GM12878 (cell line): ENCODE results near the gene RAP2B. TPM values are rescaled to one million over a fixed set of nuclear protein-coding genes. Genes with fewer than 3 reads are reported as not detected.

Experiments used
- ATAC-seq: fragments of 200-7000 bp; cut with Tn5 transposase; 3 replicates; pipeline ENCODE4 v1.9.1; 2020; ENCODE audit warnings: mild to moderate bottlenecking, moderate library complexity
- BruUV-seq: library from RNA; stranded (reverse); fragments of 400-500 nt; replicated peaks from 2 replicates; lab custom pipeline; 2021; lab: Mats Ljungman, UMichigan
- CTCF ChIA-PET: fragments of 300-600 bp; sonication (Branson Sonifier 250); formaldehyde crosslinking; extraction: SDS; loops from one replicate; lab custom pipeline; 2021; ENCODE audit warnings: inconsistent platforms; lab: Yijun Ruan, JAX
- POLR2A ChIA-PET: fragments of 350-600 bp; formaldehyde crosslinking; extraction: SDS; loops from one replicate; lab custom pipeline; 2021; ENCODE audit warnings: inconsistent platforms; lab: Charles Lee
- RAD21 ChIA-PET: fragments of 300-600 bp; sonication (Branson Sonifier 250); formaldehyde crosslinking; loops from one replicate; lab custom pipeline; 2023; ENCODE audit warnings: antibody characterized with exemption; ENCODE audit not compliant: unreplicated experiment; lab: Charles Lee
- SMC1A ChIA-PET: fragments of 300-600 bp; sonication (Branson Sonifier 250); formaldehyde crosslinking; loops from one replicate; lab custom pipeline; 2023; ENCODE audit not compliant: unreplicated experiment, uncharacterized antibody; lab: Charles Lee
- DNase-seq: peaks from one replicate; pipeline ENCODE4 v3.0.0-alpha.2; 2011; ENCODE audit warnings: low read depth, low spot score
- FAIRE-seq: peaks from 3 replicates; lab custom pipeline; 2011; peaks lifted over from hg19 to GRCh38; lab: Jason Lieb, UNC
- H2AFZ ChIP-seq: 2 replicates; pipeline ENCODE4 v1.6.0; 2011; ENCODE audit warnings: low read depth, low read length, control low read depth; ENCODE audit not compliant: control insufficient read depth
- H3K27ac ChIP-seq: 2 replicates; pipeline ENCODE4 v1.5.1; 2011; ENCODE audit warnings: control low read depth; ENCODE audit not compliant: control insufficient read depth, insufficient read depth
- H3K27me3 ChIP-seq, 2 experiments: replicated peaks in 1 of 2; 2 replicates each; pipeline versions ENCODE4 v1.6.0 to v1.6.1; 2011; ENCODE audit warnings: low read length in 1 of 2; ENCODE audit not compliant: control insufficient read depth in 2 of 2, insufficient read depth in 2 of 2
- H3K36me3 ChIP-seq, 2 experiments: 2 replicates each; pipeline ENCODE4 v1.5.1; 2011; ENCODE audit warnings: low read length in 1 of 2; ENCODE audit not compliant: control insufficient read depth in 2 of 2, insufficient read depth in 2 of 2
- H3K4me1 ChIP-seq: 2 replicates; pipeline ENCODE4 v1.6.1; 2011; ENCODE audit warnings: mild to moderate bottlenecking, low read length, moderate library complexity, mixed read lengths; ENCODE audit not compliant: control insufficient read depth, insufficient read depth
- H3K4me2 ChIP-seq: 2 replicates; pipeline ENCODE4 v1.6.0; 2011; ENCODE audit warnings: control low read depth; ENCODE audit not compliant: control insufficient read depth, insufficient read depth
- H3K4me3 ChIP-seq: fragments of 200-600 bp; sonication (generic); 2 replicates; pipeline ENCODE4 v1.5.1; 2016
- H3K79me2 ChIP-seq: 2 replicates; pipeline ENCODE4 v1.6.0; 2011; ENCODE audit warnings: low read length; ENCODE audit not compliant: control insufficient read depth, insufficient read depth
- H3K9ac ChIP-seq: 2 replicates; pipeline ENCODE4 v1.8.0; 2011; ENCODE audit warnings: low read length, control low read depth, mixed read lengths; ENCODE audit not compliant: control insufficient read depth, insufficient read depth
- H3K9me3 ChIP-seq: replicated peaks from 3 replicates; pipeline ENCODE4 v1.5.1; 2011; ENCODE audit warnings: mild to moderate bottlenecking, low read length; ENCODE audit not compliant: control insufficient read depth, insufficient read depth
- H4K20me1 ChIP-seq: 2 replicates; pipeline ENCODE4 v1.6.0; 2011; ENCODE audit not compliant: control insufficient read depth, insufficient read depth
- FOXM1 ChIP-seq: IDR thresholded peaks from 2 replicates; pipeline ENCODE4 v1.6.1; 2012; ENCODE audit warnings: low read depth, mild to moderate bottlenecking, inconsistent platforms, low read length, moderate library complexity
- GATAD2B ChIP-seq: fragments of 450-650 bp; conservative IDR thresholded peaks from 2 replicates; pipeline ENCODE4 v1.6.1; 2017; ENCODE audit warnings: low read depth, mild to moderate bottlenecking, moderate library complexity
- HCFC1 ChIP-seq: fragments of 150-350 bp; IDR thresholded peaks from 2 replicates; pipeline ENCODE4 v1.6.1; 2014; ENCODE audit warnings: low read length
- SREBF1 ChIP-seq: IDR thresholded peaks from 2 replicates; pipeline ENCODE4 v1.6.1; 2012; ENCODE audit warnings: mild to moderate bottlenecking, low read length
- SUZ12 ChIP-seq: fragments of 200-600 bp; sonication (generic); IDR thresholded peaks from one replicate; pipeline ENCODE4 v1.6.1; 2018; ENCODE audit warnings: antibody characterized with exemption, mild to moderate bottlenecking; ENCODE audit not compliant: unreplicated experiment
- WGBS: methylation state at CpG from one replicate; pipeline ENCODE4 v1.1.6; 2016; ENCODE audit warnings: low lambda C conversion rate; ENCODE audit not compliant: insufficient replicate concordance, insufficient coverage; ENCODE audit errors: missing lambda C conversion rate; 5-methylcytosine and 5-hydroxymethylcytosine counted together
- in situ Hi-C: fragments of 300-500 bp; cut with MboI; formaldehyde crosslinking; loops from 9 replicates; pipeline ENCODE4 v1.14.3; 2018; ENCODE audit warnings: mixed read lengths
- intact Hi-C: fragments of 100-400 bp; cut with micrococcal nuclease; formaldehyde crosslinking; loops from one replicate; pipeline ENCODE4 v1.14.2; 2022; ENCODE audit not compliant: unreplicated experiment
- polyA plus RNA-seq, 11 experiments: library from polyadenylated mRNA; depleted of rRNA in 4 of 11; unstranded in 6 of 11; stranded (reverse) in 5 of 11; fragments of >200 nt; fragmentation: Nextera tagmentation in 4 of 11; fragmentation: Illumina TruSeq in 1 of 11; extraction: Ambion mirVana in 4 of 11; extraction: Trizol in 1 of 11; gene quantifications; 1 replicate in 1 of 11; 2 replicates in 10 of 11; pipeline versions ENCODE4 v1.2.1 to v1.2.3, GENCODE V29; 2011 to 2016; ENCODE audit warnings: inconsistent platforms in 2 of 11, missing spikeins in 2 of 11, low read depth in 1 of 11
- total RNA-seq, 4 experiments: library from RNA; depleted of rRNA in 3 of 4; stranded (reverse); fragments of >200 nt in 3 of 4; fragmentation: Illumina TruSeq in 1 of 4; extraction: Trizol in 1 of 4; gene quantifications; 2 replicates each; pipeline versions ENCODE4 v1.2.1 to v1.2.3, GENCODE V29; 2013 to 2021
- TF ChIP-seq, protein P1 (sequence below): fragments of 450-650 bp; formaldehyde crosslinking; IDR thresholded peaks from 2 replicates; pipeline ENCODE4 v1.4.0; 2022; ENCODE audit warnings: mild to moderate bottlenecking, moderate library complexity
- TF ChIP-seq, protein P2 (sequence below): fragments of 450-650 bp; IDR thresholded peaks from 2 replicates; pipeline ENCODE4 v1.6.1; 2016; ENCODE audit warnings: mild to moderate bottlenecking
- TF ChIP-seq, protein P3 (sequence below): fragments of 150-350 bp; IDR thresholded peaks from 2 replicates; pipeline ENCODE4 v1.6.1; 2014; ENCODE audit warnings: mild to moderate bottlenecking, low read depth, low read length
- TF ChIP-seq, protein P4 (sequence below): fragments of 450-650 bp; formaldehyde crosslinking; IDR thresholded peaks from 2 replicates; pipeline ENCODE4 v1.5.0; 2022; ENCODE audit warnings: mild to moderate bottlenecking, missing genetic modification characterization
- TF ChIP-seq, protein P5 (sequence below): fragments of 450-650 bp; IDR thresholded peaks from 2 replicates; pipeline ENCODE4 v1.6.1; 2017; ENCODE audit warnings: borderline replicate concordance

Gene RAP2B
- total and polyA plus RNA-seq, 10 of the 15 experiments (the other 5 are each of a cell fraction or from before 2014, with no cell fraction given): 5.9 to 21.3 (median 12.0) TPM

DNA sequence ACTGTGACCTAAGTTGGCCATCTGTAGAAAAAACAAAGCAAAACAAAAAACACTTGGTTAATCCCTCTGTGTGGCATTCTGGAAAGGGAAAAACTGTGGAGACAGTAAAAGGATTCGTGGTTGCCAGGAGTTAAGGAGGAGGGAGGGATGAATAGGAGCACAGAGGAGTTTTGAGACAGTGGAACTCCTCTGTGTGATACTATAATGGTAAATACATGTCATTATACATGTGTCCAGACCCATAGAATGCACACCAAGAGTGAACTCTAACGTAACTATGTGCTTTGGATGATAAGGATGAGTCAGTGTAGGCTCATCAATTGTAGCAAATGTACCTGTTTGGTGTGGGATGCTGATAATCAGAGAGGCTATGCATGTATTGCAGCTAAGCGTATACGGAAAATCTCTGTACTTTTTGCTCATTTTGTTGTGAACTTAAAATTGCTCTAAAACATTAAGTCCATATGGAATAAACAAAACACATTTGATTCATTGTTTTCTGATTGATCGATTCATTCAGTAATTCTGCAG is 33.4 kb downstream of the RAP2B start (continued):
- TF ChIP-seq, protein P1, sequence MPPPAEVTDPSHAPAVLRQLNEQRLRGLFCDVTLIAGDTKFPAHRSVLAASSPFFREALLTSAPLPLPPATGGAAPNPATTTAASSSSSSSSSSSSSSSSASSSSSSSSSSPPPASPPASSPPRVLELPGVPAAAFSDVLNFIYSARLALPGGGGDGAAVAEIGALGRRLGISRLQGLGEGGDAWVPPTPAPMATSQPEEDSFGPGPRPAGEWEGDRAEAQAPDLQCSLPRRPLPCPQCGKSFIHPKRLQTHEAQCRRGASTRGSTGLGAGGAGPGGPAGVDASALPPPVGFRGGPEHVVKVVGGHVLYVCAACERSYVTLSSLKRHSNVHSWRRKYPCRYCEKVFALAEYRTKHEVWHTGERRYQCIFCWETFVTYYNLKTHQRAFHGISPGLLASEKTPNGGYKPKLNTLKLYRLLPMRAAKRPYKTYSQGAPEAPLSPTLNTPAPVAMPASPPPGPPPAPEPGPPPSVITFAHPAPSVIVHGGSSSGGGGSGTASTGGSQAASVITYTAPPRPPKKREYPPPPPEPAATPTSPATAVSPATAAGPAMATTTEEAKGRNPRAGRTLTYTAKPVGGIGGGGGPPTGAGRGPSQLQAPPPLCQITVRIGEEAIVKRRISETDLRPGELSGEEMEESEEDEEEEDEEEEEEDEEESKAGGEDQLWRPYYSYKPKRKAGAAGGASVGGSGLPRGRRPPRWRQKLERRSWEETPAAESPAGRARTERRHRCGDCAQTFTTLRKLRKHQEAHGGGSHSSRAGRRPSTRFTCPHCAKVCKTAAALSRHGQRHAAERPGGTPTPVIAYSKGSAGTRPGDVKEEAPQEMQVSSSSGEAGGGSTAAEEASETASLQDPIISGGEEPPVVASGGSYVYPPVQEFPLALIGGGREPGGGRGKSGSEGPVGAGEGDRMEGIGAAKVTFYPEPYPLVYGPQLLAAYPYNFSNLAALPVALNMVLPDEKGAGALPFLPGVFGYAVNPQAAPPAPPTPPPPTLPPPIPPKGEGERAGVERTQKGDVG (CRISPR knock-in tag): no peak
- TF ChIP-seq, all 136 proteins: peak for 0

DNA sequence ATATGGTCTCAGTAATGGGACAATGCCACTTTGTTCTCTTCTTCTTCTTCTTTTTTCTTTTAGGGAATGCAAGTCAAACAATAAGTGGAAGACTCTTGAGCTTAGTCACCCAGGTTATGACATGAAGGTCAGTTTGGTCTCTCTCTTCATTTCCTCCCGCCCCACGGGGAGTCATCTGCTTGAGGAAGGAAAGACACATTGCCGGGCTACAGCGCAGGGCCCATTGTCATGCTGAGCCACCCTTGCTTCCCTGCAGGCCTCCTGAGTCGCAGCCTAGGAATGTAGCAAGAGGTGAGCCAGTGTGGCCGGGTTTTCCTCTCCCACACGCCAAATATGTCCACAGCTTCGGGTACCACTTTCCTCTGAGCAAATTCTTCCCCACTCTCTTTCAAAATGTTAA is 47.6 kb downstream of the RAP2B start:
- H3K27me3 ChIP-seq: no peaks in the 10 kb centered on the region
- no peak for DNase-seq
- ChIA-PET POLR2A (interaction anchor here (1.3 kb wide), 1 partner anchor 9 kb away, joined by 3 read pairs; no protein-coding TSS in a partner anchor), SMC1A (no interaction called here), RAD21 (no interaction called here), CTCF (no interaction called here)
- 60% methylated on average over 7 of the region's 8 CpGs for WGBS
- no peaks in the 10 kb centered on the region for H3K36me3 ChIP-seq
- no peaks in the 10 kb centered on the region for H3K9me3 ChIP-seq
- no peaks in the 10 kb centered on the region for H3K4me1 ChIP-seq
- no peak overlapping the region for H3K4me2 ChIP-seq
- intact Hi-C loops: no loop called here
- no TSS peak for BruUV-seq
- TF ChIP-seq SUZ12 (no peak), FOXM1 (no peak), HCFC1 (no peak), GATAD2B (no peak), SREBF1 (no peak)
- TF ChIP-seq, protein P2, sequence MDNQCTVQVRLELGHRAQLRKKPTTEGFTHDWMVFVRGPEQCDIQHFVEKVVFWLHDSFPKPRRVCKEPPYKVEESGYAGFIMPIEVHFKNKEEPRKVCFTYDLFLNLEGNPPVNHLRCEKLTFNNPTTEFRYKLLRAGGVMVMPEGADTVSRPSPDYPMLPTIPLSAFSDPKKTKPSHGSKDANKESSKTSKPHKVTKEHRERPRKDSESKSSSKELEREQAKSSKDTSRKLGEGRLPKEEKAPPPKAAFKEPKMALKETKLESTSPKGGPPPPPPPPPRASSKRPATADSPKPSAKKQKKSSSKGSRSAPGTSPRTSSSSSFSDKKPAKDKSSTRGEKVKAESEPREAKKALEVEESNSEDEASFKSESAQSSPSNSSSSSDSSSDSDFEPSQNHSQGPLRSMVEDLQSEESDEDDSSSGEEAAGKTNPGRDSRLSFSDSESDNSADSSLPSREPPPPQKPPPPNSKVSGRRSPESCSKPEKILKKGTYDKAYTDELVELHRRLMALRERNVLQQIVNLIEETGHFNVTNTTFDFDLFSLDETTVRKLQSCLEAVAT: no peak
- TF ChIP-seq, protein P3, sequence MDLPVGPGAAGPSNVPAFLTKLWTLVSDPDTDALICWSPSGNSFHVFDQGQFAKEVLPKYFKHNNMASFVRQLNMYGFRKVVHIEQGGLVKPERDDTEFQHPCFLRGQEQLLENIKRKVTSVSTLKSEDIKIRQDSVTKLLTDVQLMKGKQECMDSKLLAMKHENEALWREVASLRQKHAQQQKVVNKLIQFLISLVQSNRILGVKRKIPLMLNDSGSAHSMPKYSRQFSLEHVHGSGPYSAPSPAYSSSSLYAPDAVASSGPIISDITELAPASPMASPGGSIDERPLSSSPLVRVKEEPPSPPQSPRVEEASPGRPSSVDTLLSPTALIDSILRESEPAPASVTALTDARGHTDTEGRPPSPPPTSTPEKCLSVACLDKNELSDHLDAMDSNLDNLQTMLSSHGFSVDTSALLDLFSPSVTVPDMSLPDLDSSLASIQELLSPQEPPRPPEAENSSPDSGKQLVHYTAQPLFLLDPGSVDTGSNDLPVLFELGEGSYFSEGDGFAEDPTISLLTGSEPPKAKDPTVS: no peak
- TF ChIP-seq, protein P4, sequence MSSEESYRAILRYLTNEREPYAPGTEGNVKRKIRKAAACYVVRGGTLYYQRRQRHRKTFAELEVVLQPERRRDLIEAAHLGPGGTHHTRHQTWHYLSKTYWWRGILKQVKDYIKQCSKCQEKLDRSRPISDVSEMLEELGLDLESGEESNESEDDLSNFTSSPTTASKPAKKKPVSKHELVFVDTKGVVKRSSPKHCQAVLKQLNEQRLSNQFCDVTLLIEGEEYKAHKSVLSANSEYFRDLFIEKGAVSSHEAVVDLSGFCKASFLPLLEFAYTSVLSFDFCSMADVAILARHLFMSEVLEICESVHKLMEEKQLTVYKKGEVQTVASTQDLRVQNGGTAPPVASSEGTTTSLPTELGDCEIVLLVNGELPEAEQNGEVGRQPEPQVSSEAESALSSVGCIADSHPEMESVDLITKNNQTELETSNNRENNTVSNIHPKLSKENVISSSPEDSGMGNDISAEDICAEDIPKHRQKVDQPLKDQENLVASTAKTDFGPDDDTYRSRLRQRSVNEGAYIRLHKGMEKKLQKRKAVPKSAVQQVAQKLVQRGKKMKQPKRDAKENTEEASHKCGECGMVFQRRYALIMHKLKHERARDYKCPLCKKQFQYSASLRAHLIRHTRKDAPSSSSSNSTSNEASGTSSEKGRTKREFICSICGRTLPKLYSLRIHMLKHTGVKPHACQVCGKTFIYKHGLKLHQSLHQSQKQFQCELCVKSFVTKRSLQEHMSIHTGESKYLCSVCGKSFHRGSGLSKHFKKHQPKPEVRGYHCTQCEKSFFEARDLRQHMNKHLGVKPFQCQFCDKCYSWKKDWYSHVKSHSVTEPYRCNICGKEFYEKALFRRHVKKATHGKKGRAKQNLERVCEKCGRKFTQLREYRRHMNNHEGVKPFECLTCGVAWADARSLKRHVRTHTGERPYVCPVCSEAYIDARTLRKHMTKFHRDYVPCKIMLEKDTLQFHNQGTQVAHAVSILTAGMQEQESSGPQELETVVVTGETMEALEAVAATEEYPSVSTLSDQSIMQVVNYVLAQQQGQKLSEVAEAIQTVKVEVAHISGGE (CRISPR knock-in tag): no peak
- TF ChIP-seq, protein P5, sequence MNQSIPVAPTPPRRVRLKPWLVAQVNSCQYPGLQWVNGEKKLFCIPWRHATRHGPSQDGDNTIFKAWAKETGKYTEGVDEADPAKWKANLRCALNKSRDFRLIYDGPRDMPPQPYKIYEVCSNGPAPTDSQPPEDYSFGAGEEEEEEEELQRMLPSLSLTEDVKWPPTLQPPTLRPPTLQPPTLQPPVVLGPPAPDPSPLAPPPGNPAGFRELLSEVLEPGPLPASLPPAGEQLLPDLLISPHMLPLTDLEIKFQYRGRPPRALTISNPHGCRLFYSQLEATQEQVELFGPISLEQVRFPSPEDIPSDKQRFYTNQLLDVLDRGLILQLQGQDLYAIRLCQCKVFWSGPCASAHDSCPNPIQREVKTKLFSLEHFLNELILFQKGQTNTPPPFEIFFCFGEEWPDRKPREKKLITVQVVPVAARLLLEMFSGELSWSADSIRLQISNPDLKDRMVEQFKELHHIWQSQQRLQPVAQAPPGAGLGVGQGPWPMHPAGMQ: no peak
- FAIRE-seq: no peak
- H3K4me3 ChIP-seq: no peak overlapping the region
- H3K79me2 ChIP-seq: no peaks in the 10 kb centered on the region
- in situ Hi-C loops: no loop called here
- no peak overlapping the region for H3K9ac ChIP-seq
- H3K27ac ChIP-seq: no peak overlapping the region
- no peak for ATAC-seq
- H4K20me1 ChIP-seq: no peaks in the 10 kb centered on the region
- no peak overlapping the region for H2AFZ ChIP-seq
